SK-N-SH treated with all-trans-retinoic acid at 6 μM for 48 hours (cell line): ENCODE results near the gene ARID1B.
A peak's percentile ranks its signal among the peaks of the same experiment; 100 is the strongest.

ENCODE experiments used
- ATAC-seq: fragments of 200-7000 bp; cut with Tn5 transposase; 3 replicates; pipeline ENCODE4 v1.9.1; 2020; ENCODE audit warnings: mild to moderate bottlenecking, moderate library complexity
- ARNTL ChIP-seq: fragments of 450-650 bp; formaldehyde crosslinking; IDR thresholded peaks from 2 replicates; pipeline ENCODE4 v1.5.0; 2020; ENCODE audit warnings: low read depth, mild to moderate bottlenecking, moderate library complexity, borderline replicate concordance
- BACH2 ChIP-seq: fragments of 250-450 bp; sonication (Bioruptor Pico); IDR thresholded peaks from 2 replicates; pipeline ENCODE4 v1.9.0; 2021; ENCODE audit warnings: mild to moderate bottlenecking, borderline replicate concordance
- CSDC2 ChIP-seq: fragments of 250-450 bp; sonication (Bioruptor Pico); IDR thresholded peaks from 2 replicates; pipeline ENCODE4 v1.5.0; 2020; ENCODE audit warnings: mild to moderate bottlenecking, moderate library complexity
- ESRRG ChIP-seq: fragments of 250-450 bp; sonication (Bioruptor Pico); IDR thresholded peaks from 2 replicates; pipeline ENCODE4 v1.6.1; 2021; ENCODE audit warnings: mild to moderate bottlenecking
- GLIS3 ChIP-seq: fragments of 250-450 bp; sonication (Bioruptor Pico); IDR thresholded peaks from 2 replicates; pipeline ENCODE4 v1.5.0; 2020; ENCODE audit warnings: mild to moderate bottlenecking, moderate library complexity
- ISL1 ChIP-seq: fragments of 250-450 bp; sonication (Bioruptor Pico); IDR thresholded peaks from 2 replicates; pipeline ENCODE4 v2.1.2; 2022; ENCODE audit warnings: mild to moderate bottlenecking, moderate library complexity
- PATZ1 ChIP-seq: fragments of 250-450 bp; sonication (Bioruptor Pico); IDR thresholded peaks from 2 replicates; pipeline ENCODE4 v1.8.0; 2020; ENCODE audit warnings: mild to moderate bottlenecking, moderate library complexity, borderline replicate concordance
- POU6F1 ChIP-seq: fragments of 250-450 bp; sonication (Bioruptor Pico); IDR thresholded peaks from 2 replicates; pipeline ENCODE4 v1.8.0; 2021; ENCODE audit warnings: low read depth, mild to moderate bottlenecking, moderate library complexity, borderline replicate concordance
- RARB ChIP-seq: fragments of 250-450 bp; sonication (Bioruptor Pico); IDR thresholded peaks from 2 replicates; pipeline ENCODE4 v1.8.0; 2021; ENCODE audit warnings: mild to moderate bottlenecking, moderate library complexity
- SNAI2 ChIP-seq: fragments of 250-450 bp; sonication (Bioruptor Pico); IDR thresholded peaks from 2 replicates; pipeline ENCODE4 v1.5.0; 2020; ENCODE audit warnings: mild to moderate bottlenecking, moderate library complexity
- TCF4 ChIP-seq: fragments of 250-450 bp; sonication (Bioruptor Pico); IDR thresholded peaks from 2 replicates; pipeline ENCODE4 v1.8.0; 2021; ENCODE audit warnings: mild to moderate bottlenecking, moderate library complexity, borderline replicate concordance
- ZC3H10 ChIP-seq: fragments of 250-450 bp; sonication (Bioruptor Pico); IDR thresholded peaks from 2 replicates; pipeline ENCODE4 v1.5.1; 2021; ENCODE audit warnings: mild to moderate bottlenecking, moderate library complexity
- ZFP3 ChIP-seq: fragments of 250-450 bp; sonication (Bioruptor Pico); IDR thresholded peaks from 2 replicates; pipeline ENCODE4 v1.5.0; 2020; ENCODE audit warnings: mild to moderate bottlenecking, moderate library complexity
- ZNF565 ChIP-seq: fragments of 450-650 bp; formaldehyde crosslinking; conservative IDR thresholded peaks from 2 replicates; pipeline ENCODE4 v1.5.0; 2020; ENCODE audit warnings: low read depth, mild to moderate bottlenecking, moderate library complexity
- ZNF70 ChIP-seq: fragments of 450-650 bp; formaldehyde crosslinking; IDR thresholded peaks from 2 replicates; pipeline ENCODE4 v1.5.0; 2020; ENCODE audit warnings: mild to moderate bottlenecking, moderate library complexity
- ZNF8 ChIP-seq: fragments of 450-650 bp; formaldehyde crosslinking; IDR thresholded peaks from 2 replicates; pipeline ENCODE4 v1.5.0; 2020; ENCODE audit warnings: mild to moderate bottlenecking, moderate library complexity
- TF ChIP-seq, protein P1 (sequence below): fragments of 250-450 bp; sonication (Bioruptor Pico); IDR thresholded peaks from 2 replicates; pipeline ENCODE4 v1.5.1; 2021; ENCODE audit warnings: mild to moderate bottlenecking, moderate library complexity
- TF ChIP-seq, protein P2 (sequence below): fragments of 250-450 bp; sonication (Bioruptor Pico); IDR thresholded peaks from 2 replicates; pipeline ENCODE4 v1.5.1; 2020; ENCODE audit warnings: low read depth, mild to moderate bottlenecking, moderate library complexity

The ARID1B gene

GRCh38 chr6:156820089-156820798 is 43.1 kb downstream of the ARID1B start (continued):
- no peak for TF ChIP-seq PATZ1
- TF ChIP-seq GLIS3 (CRISPR knock-in tag): no peak
- TF ChIP-seq ISL1 (CRISPR knock-in tag): no peak
- TF ChIP-seq, protein P1, sequence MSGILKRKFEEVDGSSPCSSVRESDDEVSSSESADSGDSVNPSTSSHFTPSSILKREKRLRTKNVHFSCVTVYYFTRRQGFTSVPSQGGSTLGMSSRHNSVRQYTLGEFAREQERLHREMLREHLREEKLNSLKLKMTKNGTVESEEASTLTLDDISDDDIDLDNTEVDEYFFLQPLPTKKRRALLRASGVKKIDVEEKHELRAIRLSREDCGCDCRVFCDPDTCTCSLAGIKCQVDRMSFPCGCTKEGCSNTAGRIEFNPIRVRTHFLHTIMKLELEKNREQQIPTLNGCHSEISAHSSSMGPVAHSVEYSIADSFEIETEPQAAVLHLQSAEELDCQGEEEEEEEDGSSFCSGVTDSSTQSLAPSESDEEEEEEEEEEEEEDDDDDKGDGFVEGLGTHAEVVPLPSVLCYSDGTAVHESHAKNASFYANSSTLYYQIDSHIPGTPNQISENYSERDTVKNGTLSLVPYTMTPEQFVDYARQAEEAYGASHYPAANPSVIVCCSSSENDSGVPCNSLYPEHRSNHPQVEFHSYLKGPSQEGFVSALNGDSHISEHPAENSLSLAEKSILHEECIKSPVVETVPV (CRISPR knock-in tag): no peak
- no peak for TF ChIP-seq BACH2
- no peak for TF ChIP-seq ESRRG (CRISPR knock-in tag)
- TF ChIP-seq, protein P2, sequence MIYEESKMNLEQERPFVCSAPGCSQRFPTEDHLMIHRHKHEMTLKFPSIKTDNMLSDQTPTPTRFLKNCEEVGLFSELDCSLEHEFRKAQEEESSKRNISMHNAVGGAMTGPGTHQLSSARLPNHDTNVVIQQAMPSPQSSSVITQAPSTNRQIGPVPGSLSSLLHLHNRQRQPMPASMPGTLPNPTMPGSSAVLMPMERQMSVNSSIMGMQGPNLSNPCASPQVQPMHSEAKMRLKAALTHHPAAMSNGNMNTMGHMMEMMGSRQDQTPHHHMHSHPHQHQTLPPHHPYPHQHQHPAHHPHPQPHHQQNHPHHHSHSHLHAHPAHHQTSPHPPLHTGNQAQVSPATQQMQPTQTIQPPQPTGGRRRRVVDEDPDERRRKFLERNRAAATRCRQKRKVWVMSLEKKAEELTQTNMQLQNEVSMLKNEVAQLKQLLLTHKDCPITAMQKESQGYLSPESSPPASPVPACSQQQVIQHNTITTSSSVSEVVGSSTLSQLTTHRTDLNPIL (CRISPR knock-in tag): no peak
- no peak for TF ChIP-seq ARNTL (CRISPR knock-in tag)

DNA sequence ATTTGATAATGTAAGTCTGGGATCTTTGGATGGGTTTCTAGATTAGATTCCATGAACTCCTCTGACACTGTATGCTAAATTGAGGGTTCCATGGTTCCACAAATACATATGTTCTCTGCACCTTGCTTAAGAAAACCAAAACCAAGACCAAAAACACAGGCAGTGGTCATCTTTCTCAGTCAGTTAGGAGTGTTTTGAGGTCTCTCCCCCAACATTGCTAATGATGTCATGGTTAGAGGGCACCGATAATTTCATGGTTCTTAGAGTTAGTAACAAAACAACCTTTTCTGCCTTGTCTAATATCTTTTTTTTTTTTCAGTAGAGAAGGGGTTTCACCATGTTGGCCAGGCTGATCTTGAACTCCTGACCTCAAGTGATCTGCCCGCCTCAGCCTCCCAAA is 44.5 kb downstream of the ARID1B start:
- TF ChIP-seq ISL1 (CRISPR knock-in tag) (no peak), ZNF8 (CRISPR knock-in tag) (no peak), RARB (CRISPR knock-in tag) (no peak), POU6F1 (CRISPR knock-in tag) (no peak), ZFP3 (CRISPR knock-in tag) (no peak), ZNF70 (CRISPR knock-in tag) (no peak), SNAI2 (CRISPR knock-in tag) (no peak), ZC3H10 (CRISPR knock-in tag) (no peak), ESRRG (CRISPR knock-in tag) (no peak), ZNF565 (CRISPR knock-in tag) (no peak), CSDC2 (CRISPR knock-in tag) (no peak)
- TF ChIP-seq, protein P1 (CRISPR knock-in tag): no peak
- no peak for ATAC-seq

GRCh38 chr6:156822747-156823206 is 45.6 kb downstream of the ARID1B start:
- peak; percentile 7; the same call in 1 of the 3 replicates for ATAC-seq
- TF ChIP-seq, protein P2 (CRISPR knock-in tag): no peak
- TF ChIP-seq TCF4 (CRISPR knock-in tag): peak; percentile 65; the same call in 1 of the 2 replicates

GRCh38 chr6:156824142-156824541 is 47.0 kb downstream of the ARID1B start:
- ATAC-seq: no peak
- TF ChIP-seq SNAI2 (CRISPR knock-in tag): no peak
